C4-2B (cell line): ENCODE data around the gene RFC4.

Experiments used
- ZFX ChIP-seq: fragments of 450-650 bp; IDR thresholded peaks from 2 replicates; pipeline ENCODE4 v1.6.1; 2017
- TF ChIP-seq, protein P1 (sequence below): fragments of 450-650 bp; conservative IDR thresholded peaks from 2 replicates; pipeline ENCODE4 v1.5.1; 2017; ENCODE audit warnings: mild to moderate bottlenecking

GRCh38 chr3:186743666-186744065 is 62.6 kb downstream of the RFC4 start:
- TF ChIP-seq, protein P1, sequence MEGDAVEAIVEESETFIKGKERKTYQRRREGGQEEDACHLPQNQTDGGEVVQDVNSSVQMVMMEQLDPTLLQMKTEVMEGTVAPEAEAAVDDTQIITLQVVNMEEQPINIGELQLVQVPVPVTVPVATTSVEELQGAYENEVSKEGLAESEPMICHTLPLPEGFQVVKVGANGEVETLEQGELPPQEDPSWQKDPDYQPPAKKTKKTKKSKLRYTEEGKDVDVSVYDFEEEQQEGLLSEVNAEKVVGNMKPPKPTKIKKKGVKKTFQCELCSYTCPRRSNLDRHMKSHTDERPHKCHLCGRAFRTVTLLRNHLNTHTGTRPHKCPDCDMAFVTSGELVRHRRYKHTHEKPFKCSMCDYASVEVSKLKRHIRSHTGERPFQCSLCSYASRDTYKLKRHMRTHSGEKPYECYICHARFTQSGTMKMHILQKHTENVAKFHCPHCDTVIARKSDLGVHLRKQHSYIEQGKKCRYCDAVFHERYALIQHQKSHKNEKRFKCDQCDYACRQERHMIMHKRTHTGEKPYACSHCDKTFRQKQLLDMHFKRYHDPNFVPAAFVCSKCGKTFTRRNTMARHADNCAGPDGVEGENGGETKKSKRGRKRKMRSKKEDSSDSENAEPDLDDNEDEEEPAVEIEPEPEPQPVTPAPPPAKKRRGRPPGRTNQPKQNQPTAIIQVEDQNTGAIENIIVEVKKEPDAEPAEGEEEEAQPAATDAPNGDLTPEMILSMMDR: no peak
- TF ChIP-seq ZFX: no peak
